Spleen (tissue), 3 donors: ENCODE measurements around the gene ACADL.

ENCODE experiments used
- POLR2A ChIP-seq, 3 donors: fragments of 450-650 bp; IDR thresholded peaks; one replicate each; pipeline ENCODE4 v1.5.1; 2017; ENCODE audit warnings: antibody characterized with exemption in 3 of 3, mild to moderate bottlenecking in 1 of 3
- POLR2AphosphoS5 ChIP-seq, 3 donors: sonication (generic); formaldehyde crosslinking; IDR thresholded peaks; one replicate each; pipeline ENCODE4 v1.5.1; 2017; ENCODE audit warnings: antibody characterized with exemption in 3 of 3

- TF ChIP-seq POLR2AphosphoS5 (IDR thresholded peaks at IDR 0.05): no peak
- TF ChIP-seq POLR2A (IDR thresholded peaks at IDR 0.05): no peak
Observed at GRCh38 chr2:210198326-210198725, 26.9 kb downstream of the ACADL start.
